ENCODE measurements around the gene BABAM1. TPM values are rescaled to one million over a fixed set of nuclear protein-coding genes. Genes with fewer than 3 reads are reported as not detected.
A peak's percentile ranks its signal among the peaks of the same experiment; 100 is the strongest.
"Not testable (repeated sequence)": the region's sequence is repeated elsewhere in the genome, so short reads cannot be mapped to it uniquely, and the experiment has no call there.

BABAM1 gene
- total RNA-seq, 4 donors from 2014 or later: 54.6 to 66.8 (median 63.7) TPM

DNA sequence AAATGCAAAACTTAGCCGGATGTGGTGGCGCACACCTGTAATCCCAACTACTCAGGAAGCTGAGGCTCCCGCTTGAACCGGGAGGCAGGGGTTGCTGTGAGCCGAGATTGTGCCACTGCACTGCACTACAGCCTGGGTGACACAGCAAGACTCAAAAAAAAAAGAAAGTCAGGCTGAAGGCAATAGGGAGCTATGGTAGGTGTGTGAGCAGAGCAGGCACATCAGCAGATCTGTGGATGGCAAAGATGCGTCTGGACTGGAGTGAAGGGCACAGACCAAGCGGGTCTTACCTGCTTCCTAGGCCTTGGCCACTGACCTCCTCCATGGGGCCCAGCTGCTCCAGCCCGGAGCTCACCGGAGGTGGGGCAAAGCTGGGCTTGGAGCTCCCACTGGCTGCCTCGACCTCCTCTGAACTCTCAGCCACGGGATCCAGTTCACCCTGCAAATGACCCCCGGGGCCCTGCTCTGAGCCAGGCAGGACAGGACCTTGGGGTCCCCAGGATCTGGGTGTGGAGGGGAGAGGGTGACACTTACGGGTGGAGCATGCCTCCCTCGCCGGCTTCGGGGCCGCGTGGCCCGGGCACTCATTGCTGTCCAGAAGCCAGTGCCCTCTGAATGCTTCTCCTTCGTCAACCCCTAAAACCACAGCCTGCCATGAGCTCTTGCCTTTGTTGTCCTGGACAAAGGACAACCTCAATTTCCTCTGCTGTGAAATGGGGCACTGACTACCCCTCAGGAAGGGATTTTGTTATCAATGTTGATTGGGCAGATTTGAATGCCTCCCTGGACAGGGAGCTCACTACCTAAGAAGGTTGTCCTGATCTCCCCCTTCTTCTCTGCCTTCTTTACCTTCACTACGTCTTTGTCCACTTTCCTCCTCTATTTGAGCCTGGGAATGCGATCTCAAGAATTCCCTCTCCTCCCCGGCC lies 3.3 kb upstream of the BABAM1 start:
- 73% methylated on average over 11 of the region's 23 CpGs for WGBS
- DNase-seq (ENCODE audit: low spot score in 2 of 2): no peak
- no peaks in the 10 kb centered on the region for H3K9me3 ChIP-seq
- TF ChIP-seq, protein P1, sequence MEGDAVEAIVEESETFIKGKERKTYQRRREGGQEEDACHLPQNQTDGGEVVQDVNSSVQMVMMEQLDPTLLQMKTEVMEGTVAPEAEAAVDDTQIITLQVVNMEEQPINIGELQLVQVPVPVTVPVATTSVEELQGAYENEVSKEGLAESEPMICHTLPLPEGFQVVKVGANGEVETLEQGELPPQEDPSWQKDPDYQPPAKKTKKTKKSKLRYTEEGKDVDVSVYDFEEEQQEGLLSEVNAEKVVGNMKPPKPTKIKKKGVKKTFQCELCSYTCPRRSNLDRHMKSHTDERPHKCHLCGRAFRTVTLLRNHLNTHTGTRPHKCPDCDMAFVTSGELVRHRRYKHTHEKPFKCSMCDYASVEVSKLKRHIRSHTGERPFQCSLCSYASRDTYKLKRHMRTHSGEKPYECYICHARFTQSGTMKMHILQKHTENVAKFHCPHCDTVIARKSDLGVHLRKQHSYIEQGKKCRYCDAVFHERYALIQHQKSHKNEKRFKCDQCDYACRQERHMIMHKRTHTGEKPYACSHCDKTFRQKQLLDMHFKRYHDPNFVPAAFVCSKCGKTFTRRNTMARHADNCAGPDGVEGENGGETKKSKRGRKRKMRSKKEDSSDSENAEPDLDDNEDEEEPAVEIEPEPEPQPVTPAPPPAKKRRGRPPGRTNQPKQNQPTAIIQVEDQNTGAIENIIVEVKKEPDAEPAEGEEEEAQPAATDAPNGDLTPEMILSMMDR (IDR thresholded peaks at IDR 0.05): no peak
- TF ChIP-seq POLR2A (IDR thresholded peaks at IDR 0.05) (no peak), EP300 (IDR thresholded peaks at IDR 0.05) (no peak), POLR2AphosphoS5 (IDR thresholded peaks at IDR 0.05) (no peak)
- H3K36me3 ChIP-seq: no peaks in the 10 kb centered on the region
- peaks cover 16% of the 10 kb centered on the region for H3K4me1 ChIP-seq
- no peaks in the 10 kb centered on the region for H3K27me3 ChIP-seq
- no peak overlapping the region for H3K27ac ChIP-seq
- H3K4me3 ChIP-seq: peak overlapping the region; percentile 26

DNA sequence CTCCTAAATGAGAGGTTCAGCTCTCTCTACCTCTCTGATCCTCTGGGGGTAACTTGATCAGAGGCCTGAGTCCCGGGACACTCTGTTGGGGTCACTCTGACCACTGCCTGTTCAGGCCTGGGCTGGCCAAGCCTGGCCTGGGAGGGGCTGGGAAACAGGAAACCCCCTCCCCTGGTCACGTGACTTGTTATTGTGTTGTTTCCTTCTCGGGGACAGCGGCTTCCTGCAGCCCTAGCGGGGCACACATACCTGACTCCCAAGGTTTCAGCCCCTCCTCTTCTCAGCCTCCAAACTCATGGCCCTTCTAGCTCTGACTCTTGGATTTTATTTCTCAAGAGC lies 2.6 kb upstream of the BABAM1 start, which contains the start of gene USHBP1:
TSS of gene USHBP1 (minus strand) at position 105 of the 339 bp plus-strand sequence. CDS start 446 bp downstream, outside the sequence.
- WGBS: 40% methylated on average over 5 of the region's 5 CpGs
- no peak for TF ChIP-seq POLR2AphosphoS5 (IDR thresholded peaks at IDR 0.05)
- no peak for TF ChIP-seq EP300 (IDR thresholded peaks at IDR 0.05)
- TF ChIP-seq, protein P1 (IDR thresholded peaks at IDR 0.05): no peak
- TF ChIP-seq POLR2A (IDR thresholded peaks at IDR 0.05): no peak
- Histone ChIP-seq H3K36me3 (peaks cover 3% of the 10 kb centered on the region), H3K4me1 (peaks cover 16% of the 10 kb centered on the region), H3K4me3 (peak within 1 kb of the TSS; percentile 26), H3K9me3 (no peaks in the 10 kb centered on the region), H3K27ac (peak within 1 kb of the TSS; percentile 6), H3K27me3 (no peaks in the 10 kb centered on the region)
- DNase-seq (ENCODE audit: low spot score in 2 of 2): no peak

DNA sequence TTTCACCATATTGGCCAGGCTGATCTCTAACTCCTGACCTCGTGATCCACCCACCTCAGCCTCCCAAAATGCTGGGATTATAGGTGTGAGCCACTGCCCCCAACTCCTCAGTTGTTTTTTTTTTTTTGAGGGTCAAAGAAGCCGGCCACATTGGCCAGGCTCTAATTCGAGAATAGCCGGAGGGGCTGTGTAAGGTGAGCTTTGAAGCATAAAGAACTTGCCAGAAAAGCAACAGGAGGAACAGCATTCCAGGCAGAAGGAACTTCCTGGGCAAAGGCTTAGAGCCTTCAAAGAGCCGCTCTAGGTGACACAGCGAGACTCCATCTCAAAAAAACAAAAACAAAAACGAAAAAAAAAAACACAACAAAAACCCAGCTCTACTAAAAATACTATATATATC lies 1.2 kb upstream of the BABAM1 start:
- WGBS: 77% methylated on average over 7 of the region's 7 CpGs
- peaks cover 16% of the 10 kb centered on the region for H3K4me1 ChIP-seq
- no peak overlapping the region for H3K4me3 ChIP-seq
- TF ChIP-seq POLR2AphosphoS5 (IDR thresholded peaks at IDR 0.05) (no peak), EP300 (IDR thresholded peaks at IDR 0.05) (no peak), POLR2A (IDR thresholded peaks at IDR 0.05) (no peak)
- TF ChIP-seq, protein P1 (IDR thresholded peaks at IDR 0.05): no peak
- DNase-seq (ENCODE audit: low spot score in 2 of 2): no peak
- no peaks in the 10 kb centered on the region for H3K27me3 ChIP-seq
- H3K9me3 ChIP-seq: no peaks in the 10 kb centered on the region
- peaks cover 12% of the 10 kb centered on the region for H3K36me3 ChIP-seq
- H3K27ac ChIP-seq: no peak overlapping the region

DNA sequence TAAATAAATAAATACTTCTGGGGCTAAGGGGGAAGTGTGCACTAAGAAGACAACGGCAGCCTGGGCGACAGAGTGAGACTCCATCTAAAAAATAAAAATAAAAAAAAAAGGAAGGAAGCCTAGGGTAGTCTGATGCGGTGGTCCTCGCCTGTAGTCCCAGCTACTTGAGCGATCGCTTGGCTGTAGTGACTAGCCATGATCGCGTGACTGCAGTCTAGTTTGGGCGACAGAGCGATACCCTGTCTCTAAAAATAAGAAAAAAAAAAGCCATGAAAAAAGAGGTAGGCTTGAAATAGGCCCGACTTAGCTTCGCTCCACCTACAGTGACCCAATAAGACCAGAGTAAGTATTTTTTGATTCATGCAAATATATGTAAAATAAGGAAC lies 661 bp upstream of the BABAM1 start:
- Histone ChIP-seq H3K27me3 (no peaks in the 10 kb centered on the region), H3K4me1 (peaks cover 16% of the 10 kb centered on the region), H3K36me3 (peaks cover 18% of the 10 kb centered on the region), H3K9me3 (no peaks in the 10 kb centered on the region), H3K4me3 (no peak overlapping the region), H3K27ac (no peak overlapping the region)
- WGBS: 75% methylated on average over 12 of the region's 12 CpGs
- no peak for DNase-seq (ENCODE audit: low spot score in 2 of 2)
- TF ChIP-seq EP300 (IDR thresholded peaks at IDR 0.05) (no peak), POLR2A (IDR thresholded peaks at IDR 0.05) (no peak), POLR2AphosphoS5 (IDR thresholded peaks at IDR 0.05) (no peak)
- TF ChIP-seq, protein P1 (IDR thresholded peaks at IDR 0.05): no peak

DNA sequence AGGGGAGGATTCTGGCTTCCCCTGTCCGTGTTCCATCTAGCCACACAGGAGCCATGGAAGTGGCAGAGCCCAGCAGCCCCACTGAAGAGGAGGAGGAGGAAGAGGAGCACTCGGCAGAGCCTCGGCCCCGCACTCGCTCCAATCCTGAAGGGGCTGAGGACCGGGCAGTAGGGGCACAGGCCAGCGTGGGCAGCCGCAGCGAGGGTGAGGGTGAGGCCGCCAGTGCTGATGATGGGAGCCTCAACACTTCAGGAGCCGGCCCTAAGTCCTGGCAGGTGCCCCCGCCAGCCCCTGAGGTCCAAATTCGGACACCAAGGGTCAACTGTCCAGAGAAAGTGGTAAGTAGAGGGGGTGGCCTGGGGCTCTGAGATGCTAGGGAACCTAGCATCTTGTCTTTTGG lies 1.5 kb downstream of the BABAM1 start:
- 95% methylated on average over 13 of the region's 13 CpGs for WGBS
- H3K36me3 ChIP-seq: peaks cover 38% of the 10 kb centered on the region

DNA sequence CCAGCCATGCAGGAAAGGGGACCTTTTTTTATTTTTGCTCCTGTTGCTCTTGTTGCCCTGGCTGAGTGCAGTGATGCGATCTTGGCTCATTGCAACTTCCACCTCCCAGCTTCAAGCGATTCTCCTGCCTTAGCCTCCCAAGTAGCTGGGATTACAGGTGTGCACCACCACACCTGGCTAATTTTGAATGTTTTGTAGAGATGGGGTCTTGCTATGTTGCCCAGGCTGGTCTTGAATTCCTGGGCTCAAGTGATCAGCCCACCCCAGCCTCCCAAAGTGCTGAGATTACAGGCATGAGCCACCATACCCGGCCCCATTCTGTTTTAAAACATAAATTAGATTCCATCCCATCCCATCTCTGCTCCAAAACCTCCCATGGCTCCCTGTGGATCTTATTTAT lies 7.6 kb downstream of the BABAM1 start:
- not testable (repeated sequence) for H3K27ac ChIP-seq; H3K4me1 ChIP-seq; DNase-seq (ENCODE audit: low spot score in 2 of 2); H3K9me3 ChIP-seq; H3K4me3 ChIP-seq; H3K27me3 ChIP-seq
- 89% methylated on average over 3 of the region's 3 CpGs for WGBS
- H3K36me3 ChIP-seq: peaks cover 83% of the 10 kb centered on the region

More for the DNA sequence above, 1.5 kb downstream of the BABAM1 start:
- H3K4me3 ChIP-seq: no peak overlapping the region
- no peak for DNase-seq (ENCODE audit: low spot score in 2 of 2)
- H3K4me1 ChIP-seq: peaks cover 16% of the 10 kb centered on the region
- no peak overlapping the region for H3K27ac ChIP-seq
- TF ChIP-seq, protein P1 (IDR thresholded peaks at IDR 0.05): no peak
- TF ChIP-seq POLR2A (IDR thresholded peaks at IDR 0.05) (no peak), EP300 (IDR thresholded peaks at IDR 0.05) (no peak), POLR2AphosphoS5 (IDR thresholded peaks at IDR 0.05) (no peak)
- H3K9me3 ChIP-seq: no peaks in the 10 kb centered on the region
- H3K27me3 ChIP-seq: no peaks in the 10 kb centered on the region

Data from suprapubic skin (tissue), 4 donors.